HG02763 (cell line): ENCODE data around the gene ACTR1A.

Source experiments
- ATAC-seq: cut with Tn5 transposase; IDR thresholded peaks from one replicate; pipeline ENCODE4 v1.9.1; 2021; ENCODE audit warnings: mild to moderate bottlenecking, moderate library complexity; ENCODE audit not compliant: unreplicated experiment

ACTR1A gene

DNA sequence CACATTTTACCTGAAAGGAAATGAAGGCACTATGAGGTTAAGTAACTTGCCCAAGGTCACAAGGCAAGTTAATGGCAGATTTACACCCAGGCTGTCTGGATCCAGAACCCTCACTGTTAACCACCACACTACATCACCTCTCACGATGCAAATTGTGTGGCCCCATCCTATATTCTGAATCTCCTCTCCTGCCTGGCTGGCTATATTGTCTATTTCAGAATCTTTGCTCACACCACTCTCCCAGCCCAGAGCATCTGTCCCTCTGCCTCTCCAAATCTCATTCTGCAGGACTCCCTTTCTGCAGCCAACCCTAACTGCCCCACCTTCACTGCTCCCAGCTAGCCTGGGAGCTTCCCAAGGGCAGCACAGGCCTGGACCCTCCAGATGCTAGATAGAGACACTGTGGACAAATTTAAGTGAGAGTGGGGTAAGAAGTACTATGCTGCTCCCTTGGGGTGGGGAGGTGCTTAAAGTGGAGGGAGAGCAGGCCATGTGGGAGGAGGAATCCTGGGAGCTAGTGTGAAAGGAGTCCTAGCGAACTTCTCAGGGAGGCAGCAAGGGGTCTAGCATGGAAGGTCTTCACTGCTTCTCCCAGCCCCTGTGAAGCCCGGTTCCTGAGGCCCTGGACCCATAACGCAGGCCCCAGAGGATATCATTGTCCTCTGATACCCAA, 70.9 kb downstream of the ACTR1A start:
- ATAC-seq = no peak

DNA sequence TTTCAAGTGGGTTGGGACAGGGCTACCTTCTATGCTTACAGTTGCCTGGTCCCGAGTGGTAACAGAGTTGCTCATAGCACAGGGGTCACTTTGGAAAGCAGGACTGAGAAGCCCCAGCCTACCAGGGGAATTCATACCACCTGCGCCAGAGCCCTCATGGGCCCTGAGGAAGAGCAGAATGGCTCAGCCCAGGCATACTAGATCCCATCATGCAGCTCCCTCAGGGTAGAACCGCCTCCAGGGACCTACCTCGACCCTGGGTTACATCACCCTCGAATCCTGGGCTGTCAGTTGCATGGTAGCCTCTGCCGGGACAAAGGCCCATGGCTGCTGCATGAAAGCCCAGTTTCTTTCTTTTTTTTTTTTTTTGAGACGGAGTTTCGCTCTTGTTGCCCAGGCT, 73.0 kb downstream of the ACTR1A start:
- no peak for ATAC-seq
